ENCODE results near the gene SNX9.
"Not testable (repeated sequence)": the region's sequence is repeated elsewhere in the genome, so short reads cannot be mapped to it uniquely, and the experiment has no call there.

The SNX9 gene

GRCh38 chr6:157891544-157892362 is 68.7 kb downstream of the SNX9 start:
- DNase-seq: no peak

- no peak for DNase-seq
These were observed 69.4 kb downstream of the SNX9 start for GRCh38 chr6:157892363-157892877.

- no peak for DNase-seq
These were observed 70.2 kb downstream of the SNX9 start for GRCh38 chr6:157893238-157893637.

- DNase-seq: no peak
These were observed 72.5 kb downstream of the SNX9 start for GRCh38 chr6:157895585-157895984.

GRCh38 chr6:157896932-157897331 is 73.9 kb downstream of the SNX9 start:
- DNase-seq: no peak

- DNase-seq: no peak
These were observed 75.1 kb downstream of the SNX9 start for GRCh38 chr6:157898169-157898568.

- no peak for DNase-seq
These were observed 75.6 kb downstream of the SNX9 start for GRCh38 chr6:157898640-157899039.

- DNase-seq: not testable (repeated sequence)
These were observed 77.2 kb downstream of the SNX9 start for GRCh38 chr6:157900262-157900661.

GRCh38 chr6:157900751-157901150 is 77.7 kb downstream of the SNX9 start:
- DNase-seq: not testable (repeated sequence)

GRCh38 chr6:157904999-157905398 is 82.0 kb downstream of the SNX9 start:
- no peak for DNase-seq

- DNase-seq: no peak
These were observed 82.7 kb downstream of the SNX9 start for GRCh38 chr6:157905590-157906342.

GRCh38 chr6:157906537-157907061 is 83.6 kb downstream of the SNX9 start:
- no peak for DNase-seq

- DNase-seq: no peak
These were observed 84.6 kb downstream of the SNX9 start for GRCh38 chr6:157907651-157908050.

GRCh38 chr6:157908369-157909281 is 85.6 kb downstream of the SNX9 start:
- no peak for DNase-seq

GRCh38 chr6:157909282-157909664 is 86.2 kb downstream of the SNX9 start:
- DNase-seq: no peak

- DNase-seq: no peak
These were observed 88.2 kb downstream of the SNX9 start for GRCh38 chr6:157911278-157911677.

GRCh38 chr6:157911786-157912185 is 88.7 kb downstream of the SNX9 start:
- DNase-seq: no peak

- DNase-seq: no peak
These were observed 89.3 kb downstream of the SNX9 start for GRCh38 chr6:157912326-157912725.

- DNase-seq: no peak
These were observed 98.8 kb downstream of the SNX9 start for GRCh38 chr6:157921685-157922367.

GRCh38 chr6:157925771-157926170 is 102.7 kb downstream of the SNX9 start:
- DNase-seq: no peak

- DNase-seq: no peak
These were observed 104.0 kb downstream of the SNX9 start for GRCh38 chr6:157927011-157927410.

GRCh38 chr6:157928428-157928827 is 105.4 kb downstream of the SNX9 start:
- DNase-seq: no peak

Data from NCI-H510A (cell line).